HG03280 (cell line): ENCODE data around the gene UBR2.
"Not testable (repeated sequence)": the region's sequence is repeated elsewhere in the genome, so short reads cannot be mapped to it uniquely, and the experiment has no call there.

ENCODE experiments used
- ATAC-seq: cut with Tn5 transposase; IDR thresholded peaks from one replicate; pipeline ENCODE4 v1.9.1; 2021; ENCODE audit warnings: mild to moderate bottlenecking, moderate library complexity; ENCODE audit not compliant: unreplicated experiment

UBR2 gene

GRCh38 chr6:42690151-42690702 is 126.4 kb downstream of the UBR2 start:
- ATAC-seq: no peak

- ATAC-seq: no peak
These were observed 127.0 kb downstream of the UBR2 start for GRCh38 chr6:42690872-42691271.

GRCh38 chr6:42692137-42692911 is 128.5 kb downstream of the UBR2 start:
- ATAC-seq: no peak

- no peak for ATAC-seq
These were observed 130.0 kb downstream of the UBR2 start for GRCh38 chr6:42693725-42694323.

- ATAC-seq: no peak
These were observed 130.8 kb downstream of the UBR2 start for GRCh38 chr6:42694586-42694985.

GRCh38 chr6:42696526-42697267 is 132.9 kb downstream of the UBR2 start:
- ATAC-seq: no peak

- ATAC-seq: no peak
These were observed 133.4 kb downstream of the UBR2 start for GRCh38 chr6:42697268-42697655.

- ATAC-seq: no peak
These were observed 134.4 kb downstream of the UBR2 start for GRCh38 chr6:42698217-42698616.

- no peak for ATAC-seq
These were observed 138.4 kb downstream of the UBR2 start for GRCh38 chr6:42702200-42702599.

GRCh38 chr6:42702786-42703185 is 139.0 kb downstream of the UBR2 start:
- ATAC-seq: not testable (repeated sequence)

- no peak for ATAC-seq
These were observed 140.6 kb downstream of the UBR2 start for GRCh38 chr6:42704251-42704936.

GRCh38 chr6:42704937-42705374 is 141.1 kb downstream of the UBR2 start:
- no peak for ATAC-seq

GRCh38 chr6:42707595-42707994 is 143.8 kb downstream of the UBR2 start:
- ATAC-seq: no peak

- ATAC-seq: no peak
These were observed 144.3 kb downstream of the UBR2 start for GRCh38 chr6:42708096-42708495.

GRCh38 chr6:42709871-42710270 is 146.0 kb downstream of the UBR2 start:
- no peak for ATAC-seq

GRCh38 chr6:42710316-42710715 is 146.5 kb downstream of the UBR2 start:
- no peak for ATAC-seq

GRCh38 chr6:42711930-42712329 is 148.1 kb downstream of the UBR2 start:
- no peak for ATAC-seq

GRCh38 chr6:42714098-42714761 is 150.4 kb downstream of the UBR2 start:
- no peak for ATAC-seq

- no peak for ATAC-seq
These were observed 152.0 kb downstream of the UBR2 start for GRCh38 chr6:42715871-42716270.

- no peak for ATAC-seq
These were observed 156.9 kb downstream of the UBR2 start for GRCh38 chr6:42720739-42721138.
